Activated T-helper 17 cell treated with anti-CD3 and anti-CD28 coated beads, Interleukin-2, amount 50 U/mL, for 72 hours (primary cell): Measurements from ENCODE around the gene ERBB4. TPM values are rescaled to one million over a fixed set of nuclear protein-coding genes. Genes with fewer than 3 reads are reported as not detected.
"Not testable (repeated sequence)": the region's sequence is repeated elsewhere in the genome, so short reads cannot be mapped to it uniquely, and the experiment has no call there.

Experiments
- ATAC-seq: fragments of 150-1000 bp; cut with Tn5 transposase; replicated peaks from 2 replicates; pipeline ENCODE4 v1.10.0; 2021; ENCODE audit warnings: mild to moderate bottlenecking, moderate library complexity
- H3K27ac Mint-ChIP-seq: one replicate; pipeline ENCODE4 v1.8.0; 2022; ENCODE audit warnings: mixed read lengths
- H3K27me3 Mint-ChIP-seq: one replicate; pipeline ENCODE4 v1.8.0; 2022; ENCODE audit warnings: mixed read lengths
- H3K36me3 Mint-ChIP-seq: one replicate; pipeline ENCODE4 v1.8.0; 2022; ENCODE audit warnings: low read depth, mild to moderate bottlenecking, mixed read lengths
- H3K4me1 Mint-ChIP-seq: one replicate; pipeline ENCODE4 v1.8.0; 2022; ENCODE audit warnings: mixed read lengths
- H3K4me3 Mint-ChIP-seq: one replicate; pipeline ENCODE4 v1.8.0; 2022; ENCODE audit warnings: mild to moderate bottlenecking, mixed read lengths
- H3K9me3 Mint-ChIP-seq: one replicate; pipeline ENCODE4 v1.8.0; 2022; ENCODE audit warnings: mixed read lengths
- total RNA-seq, 2 donors: library from RNA; stranded (reverse); gene quantifications; one replicate each; pipeline ENCODE4 v1.2.3, GENCODE V29; 2022

Gene ERBB4
- total RNA-seq, 2 donors from 2014 or later, result not detected

DNA sequence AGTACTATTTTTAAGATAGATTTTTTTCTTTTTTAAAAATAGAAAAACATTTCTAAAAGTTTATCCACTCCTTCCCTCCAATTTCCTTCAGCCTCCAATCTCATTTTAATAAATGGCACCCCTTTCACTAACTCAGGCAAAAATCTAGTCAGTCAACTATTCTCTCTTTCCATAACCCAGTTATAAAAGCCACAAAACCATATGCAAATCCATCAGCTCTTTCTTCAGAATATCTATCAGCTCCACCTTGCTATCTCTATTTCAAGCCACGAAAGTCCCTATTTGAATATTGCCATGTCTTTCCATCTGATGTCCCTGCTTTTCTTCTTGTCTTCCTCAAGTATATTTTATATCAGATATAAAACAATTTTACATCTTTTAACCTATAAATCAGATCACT is 397.1 kb downstream of the ERBB4 start:
- no peak for ATAC-seq
- Mint-ChIP-seq H3K36me3 (no peaks in the 10 kb centered on the region), H3K4me3 (no peak overlapping the region), H3K4me1 (no peaks in the 10 kb centered on the region), H3K27ac (no peak overlapping the region), H3K9me3 (peaks cover 9% of the 10 kb centered on the region), H3K27me3 (no peaks in the 10 kb centered on the region)

DNA sequence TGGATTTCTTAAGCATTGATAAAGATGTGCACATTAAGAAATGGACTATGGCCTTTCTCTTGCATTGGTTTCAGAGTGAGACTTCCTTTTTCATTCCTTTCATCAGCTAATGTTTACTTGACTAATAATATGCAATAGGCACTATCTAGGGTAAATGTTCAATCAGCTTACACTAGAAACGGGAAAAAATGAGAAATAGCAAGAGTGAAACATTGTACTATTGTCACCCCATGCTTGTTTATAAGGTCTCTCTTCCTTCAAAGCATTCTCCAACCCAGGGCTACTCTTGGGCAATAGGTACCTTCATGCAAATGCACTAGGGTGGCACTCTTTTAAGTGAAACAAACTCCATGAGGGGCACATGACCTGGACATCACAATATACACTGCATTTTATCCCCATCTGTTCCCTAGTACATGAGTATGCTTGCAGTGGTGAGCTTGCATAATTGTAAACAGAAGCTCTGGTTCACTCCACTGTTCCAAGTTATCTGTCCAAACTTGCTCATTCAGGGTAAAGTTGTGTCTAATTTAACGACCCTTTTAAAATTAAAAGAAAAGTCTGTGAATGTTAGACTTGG is 402.3 kb downstream of the ERBB4 start:
- H3K9me3 Mint-ChIP-seq, result peaks cover 9% of the 10 kb centered on the region
- no peaks in the 10 kb centered on the region for H3K36me3 Mint-ChIP-seq
- no peaks in the 10 kb centered on the region for H3K27me3 Mint-ChIP-seq
- no peak overlapping the region for H3K27ac Mint-ChIP-seq
- no peak overlapping the region for H3K4me3 Mint-ChIP-seq
- no peak for ATAC-seq
- H3K4me1 Mint-ChIP-seq, result no peaks in the 10 kb centered on the region

DNA sequence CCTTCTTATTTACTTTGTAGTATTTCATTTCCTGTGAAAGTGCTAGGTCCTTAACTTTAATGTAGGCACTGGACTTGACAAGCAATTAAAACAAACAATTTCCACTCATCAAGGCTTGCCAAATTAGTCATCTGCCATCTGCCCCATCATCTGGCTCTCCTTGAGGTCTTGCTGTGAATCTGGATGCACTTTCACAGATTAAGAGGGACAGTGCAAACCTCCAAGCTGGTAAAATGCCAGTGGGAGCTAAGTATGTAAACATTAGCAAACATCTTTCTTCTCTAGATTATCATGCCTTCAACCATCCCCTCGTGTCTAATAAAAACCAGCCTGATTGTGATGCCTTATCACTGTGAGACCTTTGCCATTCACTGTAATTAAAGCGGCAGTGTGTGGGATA is 402.9 kb downstream of the ERBB4 start:
- Mint-ChIP-seq H3K36me3 (no peaks in the 10 kb centered on the region), H3K27me3 (no peaks in the 10 kb centered on the region)
- ATAC-seq, result no peak

DNA sequence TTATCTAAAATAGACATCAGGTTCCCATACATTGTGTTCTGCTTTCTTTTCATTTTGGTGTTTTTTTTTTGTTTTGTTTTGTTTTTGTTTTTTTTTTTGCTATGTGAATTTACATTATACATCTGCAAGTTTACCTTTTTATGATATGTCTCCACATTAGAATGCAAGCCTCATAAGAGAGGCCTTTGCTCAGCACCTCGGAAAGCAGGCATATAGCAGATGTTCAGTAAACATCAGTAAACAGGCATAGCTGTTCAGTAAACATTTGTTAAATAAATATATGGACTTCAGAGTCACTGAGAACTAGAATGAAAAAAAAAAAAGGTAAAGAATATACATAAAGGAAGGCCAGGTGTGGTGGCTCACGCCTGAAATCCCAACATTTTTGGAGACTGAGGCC is 405.3 kb downstream of the ERBB4 start:
- Mint-ChIP-seq H3K4me1 (no peaks in the 10 kb centered on the region), H3K4me3 (no peak overlapping the region), H3K9me3 (peaks cover 9% of the 10 kb centered on the region), H3K27ac (no peak overlapping the region), H3K36me3 (no peaks in the 10 kb centered on the region), H3K27me3 (no peaks in the 10 kb centered on the region)
- no peak for ATAC-seq

More for the DNA sequence above, 402.9 kb downstream of the ERBB4 start:
- Mint-ChIP-seq H3K27ac (no peak overlapping the region), H3K4me1 (no peaks in the 10 kb centered on the region), H3K9me3 (peaks cover 9% of the 10 kb centered on the region), H3K4me3 (no peak overlapping the region)

- H3K4me1 Mint-ChIP-seq, result no peaks in the 10 kb centered on the region
- H3K27me3 Mint-ChIP-seq, result no peaks in the 10 kb centered on the region
- H3K9me3 Mint-ChIP-seq, result peaks cover 5% of the 10 kb centered on the region
- ATAC-seq, result no peak
- H3K36me3 Mint-ChIP-seq, result no peaks in the 10 kb centered on the region
- no peak overlapping the region for H3K4me3 Mint-ChIP-seq
- no peak overlapping the region for H3K27ac Mint-ChIP-seq
Measured at GRCh38 chr2:212124598-212124997, 414.0 kb downstream of the ERBB4 start.

- Mint-ChIP-seq H3K27me3 (no peaks in the 10 kb centered on the region), H3K4me3 (no peak overlapping the region), H3K36me3 (no peaks in the 10 kb centered on the region), H3K4me1 (no peaks in the 10 kb centered on the region), H3K9me3 (peaks cover 5% of the 10 kb centered on the region), H3K27ac (no peak overlapping the region)
- ATAC-seq, result no peak
Measured at GRCh38 chr2:212119591-212119990, 419.0 kb downstream of the ERBB4 start.

DNA sequence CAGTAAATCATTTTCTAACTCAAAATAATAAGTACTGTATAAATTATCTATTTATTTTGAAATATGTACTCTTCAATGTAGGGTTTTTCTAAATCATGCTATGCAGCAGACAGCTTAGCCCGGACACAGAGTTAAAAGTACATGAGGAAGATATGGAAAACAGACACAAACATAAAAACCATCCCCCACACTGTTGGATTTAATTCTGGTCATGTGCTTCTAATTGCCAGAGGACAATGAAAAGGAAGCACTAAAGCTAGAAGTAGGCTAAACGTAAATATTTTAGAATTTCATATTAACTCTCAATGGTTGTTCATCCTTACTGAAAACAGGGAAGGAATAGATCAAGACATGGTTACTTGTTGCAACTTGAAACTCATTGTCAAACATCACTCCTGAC is 420.7 kb downstream of the ERBB4 start:
- Mint-ChIP-seq H3K9me3 (peaks cover 5% of the 10 kb centered on the region), H3K27ac (no peak overlapping the region), H3K36me3 (no peaks in the 10 kb centered on the region), H3K27me3 (no peaks in the 10 kb centered on the region), H3K4me3 (no peak overlapping the region), H3K4me1 (no peaks in the 10 kb centered on the region)
- ATAC-seq, result no peak

DNA sequence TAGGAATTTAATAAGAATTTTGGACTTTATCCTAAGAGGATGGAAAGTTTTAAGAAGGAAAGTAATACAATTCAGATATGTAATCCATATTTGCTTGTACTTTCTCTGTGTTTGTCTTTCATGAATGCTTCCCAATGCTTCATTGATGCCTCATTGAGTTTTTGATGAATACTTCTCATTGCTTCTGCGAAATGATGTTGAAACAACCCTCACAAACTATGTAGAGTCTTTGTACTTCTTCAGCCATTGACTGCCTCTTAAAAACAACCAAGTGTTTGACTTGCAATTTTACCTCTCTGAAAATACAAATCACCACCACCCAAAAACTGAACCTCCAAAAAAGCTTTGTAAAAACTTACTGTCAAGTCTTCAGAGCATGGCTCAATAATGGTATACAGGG is 424.1 kb downstream of the ERBB4 start:
- Mint-ChIP-seq H3K27ac (no peak overlapping the region), H3K36me3 (no peaks in the 10 kb centered on the region), H3K9me3 (peaks cover under 1% of the 10 kb centered on the region), H3K4me3 (no peak overlapping the region), H3K4me1 (no peaks in the 10 kb centered on the region), H3K27me3 (no peaks in the 10 kb centered on the region)
- ATAC-seq, result no peak

DNA sequence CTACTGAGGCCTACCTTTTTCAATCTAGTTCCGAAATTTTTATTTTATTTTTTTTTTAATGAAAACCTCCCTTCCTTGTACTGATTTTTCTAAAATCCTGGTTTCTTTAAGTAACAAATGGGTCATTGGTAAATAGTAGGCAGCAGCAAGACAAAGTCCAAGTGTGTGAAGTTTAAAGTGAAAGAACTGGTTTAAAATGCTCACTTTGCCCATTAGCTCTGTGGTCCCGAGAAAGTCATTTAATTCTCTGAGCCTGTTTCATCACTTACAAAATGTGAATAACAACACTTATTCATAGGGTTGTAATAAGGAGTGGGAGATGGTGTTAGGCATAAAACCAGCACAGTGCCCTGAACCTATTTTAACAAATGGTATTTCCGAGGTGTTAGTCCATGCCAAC is 426.2 kb downstream of the ERBB4 start:
- Mint-ChIP-seq H3K9me3 (peaks cover 4% of the 10 kb centered on the region), H3K4me1 (no peaks in the 10 kb centered on the region), H3K27ac (no peak overlapping the region), H3K4me3 (no peak overlapping the region), H3K27me3 (no peaks in the 10 kb centered on the region), H3K36me3 (no peaks in the 10 kb centered on the region)
- no peak for ATAC-seq

DNA sequence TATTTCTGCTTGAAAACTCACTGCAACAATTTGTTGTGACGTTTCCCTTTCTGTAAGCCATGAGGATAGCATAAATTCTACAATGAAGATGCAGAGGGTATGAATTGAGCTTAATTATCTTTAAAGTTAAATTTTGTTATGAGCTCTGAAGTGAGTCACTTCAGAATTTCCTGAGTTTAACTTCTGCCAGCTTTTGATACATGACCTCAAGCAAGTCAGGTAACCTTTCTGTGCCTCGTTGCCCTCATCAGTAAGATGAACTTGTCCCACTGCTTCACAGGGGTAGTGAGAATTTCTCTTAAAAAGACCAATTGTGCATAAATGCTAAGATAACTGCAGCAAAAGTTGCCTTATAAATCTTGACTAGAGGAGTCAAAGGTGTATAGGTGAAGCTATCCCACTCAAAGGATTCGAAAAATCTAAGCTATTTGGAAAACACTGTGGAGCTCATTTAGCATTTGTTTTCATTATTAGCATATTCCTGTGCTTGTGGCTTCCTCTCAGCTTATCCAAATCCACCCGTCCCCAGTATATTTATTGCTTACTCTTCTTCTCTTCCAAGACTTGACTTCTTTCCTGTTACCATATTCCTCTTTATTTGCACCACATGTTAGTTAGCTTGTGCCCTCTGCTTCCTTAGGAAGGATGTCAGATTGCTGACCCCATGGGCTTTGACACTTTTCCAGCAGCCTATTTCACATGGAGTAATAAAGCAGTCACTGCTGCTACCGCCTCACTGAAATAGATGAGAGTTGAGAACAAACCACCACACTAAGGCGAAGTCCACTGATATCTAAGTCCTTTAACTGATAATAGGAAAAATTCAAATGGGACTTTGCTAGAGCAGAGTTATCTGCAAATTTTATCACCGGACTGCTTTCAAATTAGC is 428.6 kb downstream of the ERBB4 start:
- ATAC-seq, result no peak
- H3K27ac Mint-ChIP-seq, result no peak overlapping the region
- no peaks in the 10 kb centered on the region for H3K4me1 Mint-ChIP-seq
- H3K4me3 Mint-ChIP-seq, result no peak overlapping the region
- no peaks in the 10 kb centered on the region for H3K27me3 Mint-ChIP-seq
- no peaks in the 10 kb centered on the region for H3K36me3 Mint-ChIP-seq
- H3K9me3 Mint-ChIP-seq, result peaks cover 10% of the 10 kb centered on the region

GRCh38 chr2:212109217-212109616 is 429.4 kb downstream of the ERBB4 start:
- Mint-ChIP-seq H3K4me3 (no peak overlapping the region), H3K4me1 (no peaks in the 10 kb centered on the region), H3K27ac (no peak overlapping the region), H3K27me3 (no peaks in the 10 kb centered on the region), H3K9me3 (peaks cover 10% of the 10 kb centered on the region), H3K36me3 (no peaks in the 10 kb centered on the region)
- no peak for ATAC-seq

DNA sequence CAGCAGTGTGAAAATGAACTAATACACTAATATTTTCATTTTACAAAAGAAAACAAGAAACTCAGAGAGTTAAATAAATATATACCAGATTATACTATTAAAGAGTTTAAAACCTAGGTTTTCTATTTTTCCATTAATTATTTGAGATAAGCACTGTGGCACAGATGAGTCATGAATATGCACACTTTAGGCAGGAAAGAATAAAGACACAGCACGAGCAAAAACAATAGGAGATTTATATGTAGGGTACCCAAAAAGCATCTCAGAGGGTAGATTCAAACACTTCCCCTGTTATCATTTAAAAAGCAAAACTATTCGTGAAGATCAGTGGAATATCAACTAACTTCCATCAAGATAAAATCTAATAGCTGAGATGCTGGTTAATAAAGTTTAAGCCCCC is 430.6 kb downstream of the ERBB4 start:
- ATAC-seq, result no peak
- Mint-ChIP-seq H3K9me3 (peaks cover 10% of the 10 kb centered on the region), H3K27ac (no peak overlapping the region), H3K36me3 (no peaks in the 10 kb centered on the region), H3K4me1 (no peaks in the 10 kb centered on the region), H3K27me3 (no peaks in the 10 kb centered on the region), H3K4me3 (no peak overlapping the region)

DNA sequence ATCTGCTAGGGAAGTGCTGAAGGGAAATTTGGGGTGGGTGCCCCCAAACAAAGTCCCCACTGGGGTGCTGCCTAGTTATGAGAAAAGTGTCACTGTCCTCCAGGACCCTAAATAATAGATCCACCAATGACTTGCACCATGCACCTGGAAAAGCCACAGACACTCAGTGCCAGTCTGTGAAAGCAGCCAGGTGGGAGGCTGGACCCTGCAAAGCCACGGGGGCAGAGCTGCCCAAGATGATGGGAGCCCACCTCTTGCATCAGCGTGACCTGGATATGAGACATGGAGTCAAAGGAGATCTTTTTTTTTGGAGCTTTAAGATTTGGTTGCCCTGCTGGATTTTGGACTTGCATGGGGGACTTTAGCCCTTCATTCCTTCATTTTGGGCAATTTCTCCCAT is 431.6 kb downstream of the ERBB4 start:
- H3K4me1 Mint-ChIP-seq, result no peaks in the 10 kb centered on the region
- H3K4me3 Mint-ChIP-seq, result no peak overlapping the region
- ATAC-seq, result no peak
- H3K27me3 Mint-ChIP-seq, result no peaks in the 10 kb centered on the region
- peaks cover 10% of the 10 kb centered on the region for H3K9me3 Mint-ChIP-seq
- H3K36me3 Mint-ChIP-seq, result no peaks in the 10 kb centered on the region
- H3K27ac Mint-ChIP-seq, result no peak overlapping the region

DNA sequence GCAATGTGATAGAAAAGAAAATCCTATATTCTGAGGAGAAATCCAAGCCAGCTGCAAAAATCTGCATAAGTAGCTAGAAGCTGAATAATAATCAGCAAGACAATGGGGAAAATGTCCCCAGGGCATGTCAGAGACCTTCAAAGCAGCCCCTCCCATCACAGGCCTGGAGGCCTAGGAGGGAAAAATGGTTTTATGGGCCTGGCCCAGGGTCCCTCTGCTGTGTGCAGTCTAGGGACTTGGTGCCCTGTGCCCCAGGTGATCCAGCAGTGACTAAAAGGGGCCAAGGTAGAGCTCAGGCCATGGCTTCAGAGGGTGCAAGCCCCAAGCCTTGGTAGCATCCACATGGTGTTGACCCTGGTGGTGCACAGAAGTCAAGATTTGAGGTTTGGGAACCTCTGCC is 432.1 kb downstream of the ERBB4 start:
- H3K27me3 Mint-ChIP-seq, H3K36me3 Mint-ChIP-seq, ATAC-seq, H3K4me1 Mint-ChIP-seq, H3K27ac Mint-ChIP-seq, H3K4me3 Mint-ChIP-seq: not testable (repeated sequence)
- peaks cover 10% of the 10 kb centered on the region for H3K9me3 Mint-ChIP-seq

DNA sequence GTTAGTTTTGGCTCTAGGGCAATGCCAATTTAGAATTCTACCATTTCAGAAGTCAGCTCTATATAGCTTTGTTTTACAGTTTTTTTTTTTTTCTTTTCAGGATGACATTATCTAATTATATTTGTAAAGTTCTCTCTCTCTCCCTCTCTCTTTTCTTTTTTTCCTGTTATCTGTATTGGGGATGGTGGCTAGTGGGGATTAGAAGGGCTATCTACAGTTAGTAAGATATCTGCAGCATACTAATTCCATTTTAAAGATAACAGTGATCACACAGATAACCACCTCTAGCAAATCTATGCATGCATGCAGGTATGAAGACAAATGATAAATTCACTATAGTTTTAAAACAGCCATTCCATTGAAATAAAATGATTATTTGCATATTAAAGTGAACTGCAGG is 438.9 kb downstream of the ERBB4 start:
- Mint-ChIP-seq H3K4me3 (no peak overlapping the region), H3K27me3 (no peaks in the 10 kb centered on the region), H3K9me3 (peaks cover 8% of the 10 kb centered on the region), H3K27ac (no peak overlapping the region), H3K4me1 (no peaks in the 10 kb centered on the region), H3K36me3 (no peaks in the 10 kb centered on the region)
- ATAC-seq, result no peak
